HepG2 (cell line): ENCODE data around the gene KDM3A. TPM values are rescaled to one million over a fixed set of nuclear protein-coding genes. Genes with fewer than 3 reads are reported as not detected.

Experiments used
- AFF4 ChIP-seq: sonication (generic); formaldehyde crosslinking; IDR thresholded peaks from 2 replicates; pipeline ENCODE4 v1.4.0; 2020; ENCODE audit warnings: missing genetic modification reagents
- ASH2L ChIP-seq: fragments of 300-600, 200-600 bp; sonication (generic); IDR thresholded peaks from 2 replicates; pipeline ENCODE4 v1.7.0; 2017; ENCODE audit warnings: low read depth, mild to moderate bottlenecking, moderate library complexity, mixed read lengths, low read length; ENCODE audit not compliant: insufficient read length
- CBX1 ChIP-seq: IDR thresholded peaks from one replicate; pipeline ENCODE4 v1.6.1; 2016; ENCODE audit warnings: antibody characterized with exemption, low read depth
- CBX5 ChIP-seq: sonication (generic); formaldehyde crosslinking; IDR thresholded peaks from 2 replicates; pipeline ENCODE4 v1.4.0; 2020; ENCODE audit warnings: missing genetic modification reagents, borderline replicate concordance
- FOXC1 ChIP-seq: sonication (generic); formaldehyde crosslinking; IDR thresholded peaks from 2 replicates; pipeline ENCODE4 v1.8.0; 2022; ENCODE audit warnings: mild to moderate bottlenecking, missing genetic modification reagents, borderline replicate concordance
- FOXO1 ChIP-seq: sonication (generic); formaldehyde crosslinking; IDR thresholded peaks from 2 replicates; pipeline ENCODE4 v1.4.0; 2020; ENCODE audit warnings: missing genetic modification reagents
- HDAC1 ChIP-seq: sonication (generic); formaldehyde crosslinking; IDR thresholded peaks from 2 replicates; pipeline ENCODE4 v1.5.1; 2020; ENCODE audit warnings: mild to moderate bottlenecking, missing genetic modification reagents
- HHEX ChIP-seq: IDR thresholded peaks from 2 replicates; pipeline ENCODE4 v1.6.1; 2016; ENCODE audit warnings: control low read depth
- KLF16 ChIP-seq, 2 experiments: sonication (generic) in 1 of 2; formaldehyde crosslinking in 1 of 2; IDR thresholded peaks; 2 replicates each; pipeline versions ENCODE4 v1.6.1 to v1.8.0; 2016 to 2023; ENCODE audit warnings: missing genetic modification reagents in 2 of 2, missing compliant biosample characterization in 1 of 2
- KMT2B ChIP-seq: IDR thresholded peaks from 2 replicates; pipeline ENCODE4 v1.6.1; 2016; ENCODE audit warnings: missing genetic modification reagents, missing compliant biosample characterization
- MYNN ChIP-seq: sonication (generic); formaldehyde crosslinking; IDR thresholded peaks from 2 replicates; pipeline ENCODE4 v1.4.0; 2020; ENCODE audit warnings: mild to moderate bottlenecking, low read depth, missing genetic modification reagents
- NCOR1 ChIP-seq: fragments of 200-600 bp; sonication (generic); IDR thresholded peaks from 2 replicates; pipeline ENCODE4 v1.7.0; 2017; ENCODE audit warnings: antibody characterized with exemption, low read length, borderline replicate concordance
- NFYC ChIP-seq: IDR thresholded peaks from 2 replicates; pipeline ENCODE4 v1.6.1; 2016; ENCODE audit warnings: missing genetic modification reagents, missing compliant biosample characterization
- RELA ChIP-seq: sonication (generic); formaldehyde crosslinking; IDR thresholded peaks from 2 replicates; pipeline ENCODE4 v1.4.0; 2020; ENCODE audit warnings: missing genetic modification reagents
- TEAD3 ChIP-seq: optimal IDR thresholded peaks from 2 replicates; pipeline ENCODE3; 2016; ENCODE audit warnings: borderline replicate concordance
- THAP9 ChIP-seq: sonication (generic); formaldehyde crosslinking; IDR thresholded peaks from 2 replicates; pipeline ENCODE4; 2020; ENCODE audit warnings: missing genetic modification reagents, mild to moderate bottlenecking, borderline replicate concordance
- TP53 ChIP-seq: sonication (generic); formaldehyde crosslinking; conservative IDR thresholded peaks from 2 replicates; pipeline ENCODE4 v1.4.0; 2020; ENCODE audit warnings: missing genetic modification reagents
- ZKSCAN8 ChIP-seq: IDR thresholded peaks from 2 replicates; pipeline ENCODE4 v1.6.1; 2016; ENCODE audit warnings: borderline replicate concordance, missing genetic modification reagents, missing compliant biosample characterization
- ZNF451 ChIP-seq: sonication (generic); formaldehyde crosslinking; IDR thresholded peaks from 2 replicates; pipeline ENCODE4 v1.5.0; 2020; ENCODE audit warnings: mild to moderate bottlenecking, missing genetic modification reagents
- ZNF605 ChIP-seq: sonication (generic); formaldehyde crosslinking; IDR thresholded peaks from 2 replicates; pipeline ENCODE4 v1.8.0; 2022; ENCODE audit warnings: mild to moderate bottlenecking, missing genetic modification reagents
- ZNF777 ChIP-seq: sonication (generic); formaldehyde crosslinking; IDR thresholded peaks from 2 replicates; pipeline ENCODE4 v1.4.0; 2020; ENCODE audit warnings: missing genetic modification reagents
- ZSCAN30 ChIP-seq: sonication (generic); formaldehyde crosslinking; IDR thresholded peaks from 2 replicates; pipeline ENCODE4 v1.5.0; 2020; ENCODE audit warnings: mild to moderate bottlenecking, missing genetic modification reagents
- polyA plus RNA-seq, 8 experiments: library from polyadenylated mRNA; depleted of rRNA in 3 of 8; stranded (reverse) in 7 of 8; unstranded in 1 of 8; fragments of >200 nt; fragmentation: Illumina TruSeq in 4 of 8; extraction: Trizol in 4 of 8; gene quantifications; 2 replicates each; pipeline versions ENCODE4 v1.2.1 to v1.2.3, GENCODE V29; 2011 to 2016; ENCODE audit warnings: low read depth in 4 of 8, missing spikeins in 1 of 8, mixed read lengths in 1 of 8; ENCODE audit not compliant: insufficient read depth in 1 of 8
- total RNA-seq, 5 experiments: library from RNA; depleted of rRNA; stranded (reverse); fragments of >200 nt; fragmentation: Illumina TruSeq; extraction: Trizol; gene quantifications; 2 replicates each; pipeline ENCODE4 v1.2.3, GENCODE V29; 2016; ENCODE audit warnings: low read depth in 1 of 5

Gene KDM3A
- total and polyA plus RNA-seq, 2 of the 13 experiments (the other 11 are each of a cell fraction or from before 2014, with no cell fraction given), result 21.0 to 70.2 TPM

GRCh38 chr2:86441882-86442641 lies 891 bp downstream of the KDM3A start (continued):
- peak; percentile 41; the same call in 1 of the 2 replicates for TF ChIP-seq AFF4 (CRISPR knock-in tag)
- TF ChIP-seq TP53, result 0 out of 2 replicates have a peak, but pooled peaks have one; percentile 39
- TF ChIP-seq KLF16 (CRISPR knock-in tag; IDR thresholded peaks at IDR 0.05), result peak in 1 of 2 experiments; percentile 65; a peak in 2 of 4 replicates
- TF ChIP-seq KMT2B (CRISPR knock-in tag), result 0 out of 2 replicates have a peak, but pooled peaks have one; percentile 46
- 0 out of 2 replicates have a peak, but pooled peaks have one; percentile 44 for TF ChIP-seq ZNF451 (CRISPR knock-in tag)
- TF ChIP-seq ZKSCAN8 (CRISPR knock-in tag), result 0 out of 2 replicates have a peak, but pooled peaks have one; percentile 11
- no peak for TF ChIP-seq CBX1
- no peak for TF ChIP-seq ZSCAN30 (CRISPR knock-in tag)
- peak; percentile 45; the same call in 1 of the 2 replicates for TF ChIP-seq FOXO1 (CRISPR knock-in tag)
- TF ChIP-seq FOXC1 (CRISPR knock-in tag), result 0 out of 2 replicates have a peak, but pooled peaks have one; percentile 30
- peak; percentile 56 for TF ChIP-seq ASH2L
- TF ChIP-seq HDAC1 (CRISPR knock-in tag), result peak; percentile 91
- peak; percentile 65 for TF ChIP-seq ZNF777
- TF ChIP-seq MYNN (CRISPR knock-in tag), result no peak
- TF ChIP-seq NCOR1, result 0 out of 2 replicates have a peak, but pooled peaks have one; percentile 19
- TF ChIP-seq ZNF605, result peak; percentile 83
- no peak for TF ChIP-seq CBX5 (CRISPR knock-in tag)
- peak; percentile 5 for TF ChIP-seq TEAD3 (CRISPR knock-in tag)
- 0 out of 2 replicates have a peak, but pooled peaks have one; percentile 10 for TF ChIP-seq NFYC (CRISPR knock-in tag)
- no peak for TF ChIP-seq HHEX (CRISPR knock-in tag)
- TF ChIP-seq THAP9, result 0 out of 2 replicates have a peak, but pooled peaks have one; percentile 34
- 0 out of 2 replicates have a peak, but pooled peaks have one; percentile 14 for TF ChIP-seq RELA (CRISPR knock-in tag)
